Measurements from ENCODE around the gene MEGF11.

GRCh38 chr15:65925338-65925737 lies 328.2 kb downstream of the MEGF11 start:
- no peak for TF ChIP-seq CTCF (IDR thresholded peaks at IDR 0.05)
- TF ChIP-seq POLR2A (IDR thresholded peaks at IDR 0.05): no peak
- TF ChIP-seq POLR2AphosphoS5 (IDR thresholded peaks at IDR 0.05): no peak

All from breast epithelium (tissue), 3 donors.